NCI-H2107 (cell line): ENCODE results near the gene SYTL2.
"Not testable (repeated sequence)": the region's sequence is repeated elsewhere in the genome, so short reads cannot be mapped to it uniquely, and the experiment has no call there.

Experiments
- DNase-seq: peaks from one replicate; lab custom pipeline; 2025; lab: John Stamatoyannopoulos, UW

The SYTL2 gene, protein sequence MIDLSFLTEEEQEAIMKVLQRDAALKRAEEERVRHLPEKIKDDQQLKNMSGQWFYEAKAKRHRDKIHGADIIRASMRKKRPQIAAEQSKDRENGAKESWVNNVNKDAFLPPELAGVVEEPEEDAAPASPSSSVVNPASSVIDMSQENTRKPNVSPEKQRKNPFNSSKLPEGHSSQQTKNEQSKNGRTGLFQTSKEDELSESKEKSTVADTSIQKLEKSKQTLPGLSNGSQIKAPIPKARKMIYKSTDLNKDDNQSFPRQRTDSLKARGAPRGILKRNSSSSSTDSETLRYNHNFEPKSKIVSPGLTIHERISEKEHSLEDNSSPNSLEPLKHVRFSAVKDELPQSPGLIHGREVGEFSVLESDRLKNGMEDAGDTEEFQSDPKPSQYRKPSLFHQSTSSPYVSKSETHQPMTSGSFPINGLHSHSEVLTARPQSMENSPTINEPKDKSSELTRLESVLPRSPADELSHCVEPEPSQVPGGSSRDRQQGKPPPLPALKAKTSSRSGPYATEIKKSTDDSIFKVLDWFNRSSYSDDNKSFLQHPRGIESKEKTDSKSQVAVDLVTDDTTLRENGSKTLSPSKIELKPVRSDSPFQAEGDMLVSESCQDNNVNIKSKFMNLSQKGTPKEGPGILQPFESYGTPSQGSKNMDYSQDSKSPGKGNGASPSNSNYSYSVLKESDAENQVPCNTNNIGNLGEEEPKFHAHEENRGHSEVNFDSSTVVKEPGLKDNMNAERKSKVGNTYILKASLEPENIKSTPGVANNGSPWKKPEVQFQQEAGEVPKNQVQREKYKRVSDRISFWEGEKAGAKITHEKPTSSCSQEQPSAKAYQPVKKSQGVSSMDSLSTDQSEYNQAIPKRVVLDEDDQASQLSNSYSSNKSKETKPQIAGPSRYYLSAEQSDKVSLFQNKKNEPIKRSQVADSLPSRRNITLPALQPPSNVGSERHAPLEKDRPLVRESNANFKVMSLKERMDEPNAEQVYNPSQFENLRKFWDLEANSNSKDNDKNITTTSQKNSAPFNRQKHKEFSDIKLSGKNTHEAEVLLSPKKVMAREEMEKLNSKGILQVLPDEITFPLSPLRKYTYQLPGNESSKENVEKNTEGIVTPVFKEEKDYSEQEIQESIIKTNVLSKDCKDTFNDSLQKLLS (N-terminal part only)

GRCh38 chr11:85810871-85811611 lies at the start of gene SYTL2:
Gene SYTL2, minus strand, starts transcription at chr11:85811141. Its CDS starts 53,416 bp downstream, at chr11:85757725.
- no peak for DNase-seq

- not testable (repeated sequence) for DNase-seq
Measured at GRCh38 chr11:85859541-85859940, 48.6 kb upstream of the SYTL2 start.

GRCh38 chr11:85857098-85857497 lies 46.2 kb upstream of the SYTL2 start:
- no peak for DNase-seq

DNA sequence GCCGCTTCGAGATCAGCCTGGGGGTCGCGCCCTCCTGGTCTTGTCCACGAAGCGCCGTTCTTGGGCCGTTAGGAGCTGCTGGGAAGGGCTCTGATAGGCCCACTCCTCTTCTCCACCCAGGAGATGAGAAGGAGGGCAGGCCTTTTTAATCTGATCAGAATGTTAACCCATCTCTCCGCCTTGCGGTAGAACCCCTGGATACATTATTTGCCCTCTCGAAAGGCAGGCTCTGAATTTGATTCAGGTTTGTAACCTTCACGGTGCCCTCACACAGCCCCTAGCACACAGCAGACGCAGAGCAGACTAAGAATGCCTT lies 44.4 kb upstream of the SYTL2 start, which contains the start of gene CCDC83:
Gene CCDC83 (plus strand): TSS at position 43 of the 316 bp plus-strand sequence. CDS start 9,741 bp downstream, outside the sequence.
- DNase-seq, result no peak

DNA sequence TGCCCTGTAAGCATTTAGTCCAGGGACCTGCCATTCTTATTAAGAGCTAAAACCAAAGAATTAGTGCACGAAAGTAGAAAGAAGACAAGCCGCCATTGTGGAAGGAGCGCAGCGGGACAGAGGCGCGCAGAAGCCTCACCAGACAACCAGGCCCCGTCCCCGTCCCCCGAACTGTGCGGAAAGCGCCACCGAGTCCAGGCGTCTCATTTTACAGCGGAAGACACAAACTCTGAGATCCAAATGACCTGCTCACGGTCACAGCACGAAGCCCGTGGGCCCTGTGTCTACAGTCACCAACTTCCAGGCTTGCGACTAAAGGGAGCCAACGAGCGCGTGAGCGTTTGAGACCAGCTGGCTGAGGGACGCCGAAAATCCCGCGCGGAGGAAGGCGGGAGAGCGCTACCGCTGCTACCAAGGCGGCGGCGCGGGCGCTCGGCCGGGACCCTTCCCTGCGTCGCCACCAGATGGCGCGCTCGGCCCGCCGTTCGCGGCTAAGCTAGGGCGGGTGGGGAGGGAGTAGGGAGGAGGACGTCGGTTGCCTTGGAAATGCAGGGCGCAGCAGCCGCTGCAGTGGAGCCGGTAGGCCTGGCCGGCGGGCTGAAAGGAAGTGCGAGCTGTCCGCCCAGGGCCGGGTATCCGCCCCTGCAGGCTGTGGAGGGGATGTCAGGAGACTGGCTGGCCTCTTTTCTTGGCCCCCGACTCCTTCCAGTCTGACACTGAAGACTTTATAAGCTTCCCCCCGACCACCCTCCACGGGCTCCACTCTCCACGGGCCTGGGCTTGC lies 43.8 kb upstream of the SYTL2 start:
- peak; percentile 84 for DNase-seq

- no peak for DNase-seq
Measured at GRCh38 chr11:85854212-85854556, 43.2 kb upstream of the SYTL2 start.

GRCh38 chr11:85853541-85853940 lies 42.6 kb upstream of the SYTL2 start:
- DNase-seq, result not testable (repeated sequence)

DNA sequence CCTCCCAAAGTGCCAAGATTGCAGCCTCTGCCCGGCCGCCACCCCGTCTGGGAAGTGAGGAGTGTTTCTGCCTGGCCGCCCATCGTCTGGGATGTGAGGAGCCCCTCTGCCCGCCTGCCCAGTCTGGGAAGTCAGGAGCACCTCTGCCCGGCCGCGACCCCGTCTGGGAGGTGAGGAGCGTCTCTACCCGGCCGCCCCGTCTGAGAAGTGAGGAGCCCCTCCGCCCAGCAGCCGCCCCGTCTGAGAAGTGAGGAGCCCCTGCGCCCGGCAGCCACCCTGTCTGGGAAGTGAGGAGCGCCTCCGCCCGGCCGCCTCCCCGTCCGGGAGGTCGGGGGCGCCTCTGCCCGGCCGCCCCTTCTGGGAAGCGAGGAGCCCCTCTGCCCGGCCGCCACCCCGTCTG lies 41.8 kb upstream of the SYTL2 start:
- DNase-seq, result not testable (repeated sequence)

GRCh38 chr11:85848556-85848955 lies 37.6 kb upstream of the SYTL2 start:
- no peak for DNase-seq

DNA sequence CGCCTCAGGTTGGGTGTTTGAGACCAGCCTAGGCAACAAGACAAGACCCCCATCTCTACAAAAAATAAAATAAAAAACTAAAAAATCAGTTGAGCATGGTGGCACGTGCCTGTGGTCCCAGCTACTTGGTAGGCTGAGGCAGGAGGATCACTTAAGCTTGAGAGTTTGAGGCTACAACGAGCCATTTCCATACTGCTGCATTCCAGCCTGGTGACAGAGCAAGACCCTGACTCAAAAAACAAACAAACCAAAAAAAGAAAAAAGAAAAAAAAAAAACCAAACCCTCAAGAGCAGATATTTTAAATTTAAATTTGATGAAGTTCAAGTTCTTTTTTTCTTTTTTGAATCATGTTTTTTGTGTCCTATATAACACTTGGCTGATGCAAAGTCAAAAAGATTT lies 37.1 kb upstream of the SYTL2 start:
- DNase-seq, result no peak

- no peak for DNase-seq
Measured at GRCh38 chr11:85847436-85847835, 36.5 kb upstream of the SYTL2 start.

DNA sequence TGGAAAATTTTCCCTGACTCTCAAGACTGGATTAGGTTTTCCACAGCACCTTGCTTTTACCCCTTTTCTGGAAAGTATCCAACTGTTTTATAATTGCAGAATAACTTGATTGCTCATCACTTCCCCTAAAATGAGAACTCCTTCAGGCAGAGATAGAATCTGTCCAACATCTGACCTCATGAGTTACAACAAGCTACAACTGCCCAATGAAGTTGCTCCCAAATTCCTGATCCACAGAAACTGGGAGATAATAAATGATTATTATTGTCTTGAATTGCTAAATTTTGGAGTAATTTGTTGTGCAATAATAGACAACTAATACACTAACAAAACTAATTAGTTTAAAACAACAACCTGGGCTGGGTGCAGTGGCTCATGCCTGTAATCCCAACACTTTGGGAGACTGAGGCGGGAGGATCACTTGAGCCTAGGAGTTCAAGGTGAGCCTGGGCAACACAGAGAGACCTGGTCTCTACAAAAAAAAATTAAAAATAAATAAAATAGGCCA lies 34.2 kb upstream of the SYTL2 start:
- DNase-seq, result no peak

GRCh38 chr11:85844439-85845123 lies 33.6 kb upstream of the SYTL2 start:
- DNase-seq, result no peak

DNA sequence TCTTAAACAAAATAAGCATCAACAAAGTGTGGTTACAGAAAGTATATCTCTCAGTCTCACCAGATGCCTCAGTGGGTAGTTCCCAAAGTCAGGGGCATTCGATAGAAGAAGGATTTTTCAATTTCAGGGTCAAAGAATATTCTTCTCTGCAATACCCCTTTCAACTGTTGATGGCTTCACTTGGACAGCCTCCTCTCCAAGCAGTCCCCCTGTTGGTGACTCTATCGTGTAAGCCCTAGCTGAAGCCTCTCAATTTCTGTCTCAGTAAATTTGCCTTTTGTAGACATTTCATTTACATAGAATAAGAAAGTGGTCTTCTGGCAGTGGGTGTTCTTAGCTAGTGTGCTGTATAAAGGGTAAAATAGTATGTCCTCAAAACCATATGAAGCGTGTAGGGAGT lies 33.0 kb upstream of the SYTL2 start:
- DNase-seq, result no peak

DNA sequence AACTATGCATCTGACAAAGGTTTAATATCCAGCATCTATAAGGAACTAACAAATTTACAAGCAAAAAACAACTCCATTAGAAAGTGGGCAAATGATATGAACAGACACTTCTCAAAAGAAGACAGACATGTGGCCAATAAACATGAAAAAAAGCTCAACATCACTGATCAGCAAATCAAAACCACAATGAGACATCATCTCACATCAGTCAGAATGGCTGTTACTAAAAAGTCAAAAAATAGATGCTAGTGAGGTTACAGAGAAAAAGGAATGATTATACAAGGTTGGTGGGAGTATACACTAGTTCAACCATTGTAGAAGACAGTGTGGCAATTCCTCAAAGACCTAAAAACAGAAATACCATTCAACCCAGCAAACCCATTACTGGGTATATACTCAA lies 30.0 kb upstream of the SYTL2 start:
- DNase-seq, result not testable (repeated sequence)

- no peak for DNase-seq
Measured at GRCh38 chr11:85835729-85836128, 24.8 kb upstream of the SYTL2 start.

- no peak for DNase-seq
Measured at GRCh38 chr11:85835263-85835662, 24.3 kb upstream of the SYTL2 start.

- no peak for DNase-seq
Measured at GRCh38 chr11:85831050-85831449, 20.1 kb upstream of the SYTL2 start.

DNA sequence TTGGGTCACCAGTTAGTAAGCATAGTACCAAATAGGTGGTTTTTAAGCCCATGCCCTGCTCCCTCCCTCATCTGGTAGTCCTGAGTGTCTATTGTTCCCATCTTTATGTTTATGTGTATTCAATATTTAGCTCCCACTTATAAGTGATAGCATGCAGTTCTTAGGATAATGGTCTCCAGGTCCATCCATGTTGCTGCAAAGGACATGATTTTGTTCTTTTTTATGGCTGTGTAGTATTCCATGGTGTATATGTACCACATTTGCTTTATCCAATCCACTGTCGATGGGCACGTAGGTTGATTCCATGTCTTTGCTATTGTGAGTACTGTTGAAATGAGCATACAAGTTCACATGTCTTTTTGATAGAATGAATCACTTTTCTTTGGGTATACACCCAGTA lies 18.2 kb upstream of the SYTL2 start:
- no peak for DNase-seq

- no peak for DNase-seq
Measured at GRCh38 chr11:85828640-85828978, 17.7 kb upstream of the SYTL2 start.
